ENCODE results near the gene GTPBP6.

The GTPBP6 gene

GRCh38 chrX:318739-319578 is at the start of gene GTPBP6:
Gene GTPBP6, minus strand, starts transcription at chrX:318796. Its CDS starts 9 bp downstream, at chrX:318787.
- Histone ChIP-seq H3K4me2 (ENCODE audit: low read depth, low read length, poor library complexity, severe bottlenecking) (peak within 1 kb of the TSS; percentile 66), H3K9ac (ENCODE audit: low read length) (peak within 1 kb of the TSS; percentile 91), H3K9me3 (ENCODE audit: insufficient read depth, low read length) (no peaks in the 10 kb centered on the region), H3K4me3 (ENCODE audit: insufficient read depth, low read length, poor library complexity, severe bottlenecking) (peak within 1 kb of the TSS; percentile 67), H3K27ac (ENCODE audit: low read depth, low read length) (peak within 1 kb of the TSS; percentile 77), H3K27me3 (ENCODE audit: low read length) (no peaks in the 10 kb centered on the region), H4K20me1 (ENCODE audit: low read depth, low read length) (no peaks in the 10 kb centered on the region), H2AFZ (ENCODE audit: low read depth, low read length, severe bottlenecking) (peak within 1 kb of the TSS; percentile 59), H3K79me2 (ENCODE audit: insufficient read depth, low read length) (no peaks in the 10 kb centered on the region), H3K36me3 (ENCODE audit: low read length) (no peaks in the 10 kb centered on the region), H3F3A (ENCODE audit: insufficient read depth) (no peaks in the 10 kb centered on the region), H3K9me2 (replicated peaks; ENCODE audit: insufficient read depth, low read length) (no peaks in the 10 kb centered on the region)
- TF ChIP-seq CTCF (IDR thresholded peaks at IDR 0.05; ENCODE audit: insufficient read depth, low read length, poor library complexity, severe bottlenecking) (no peak), EZH2phosphoT487 (conservative IDR thresholded peaks at IDR 0.05; ENCODE audit: low read length) (no peak)

GRCh38 chrX:367866-368265 is 49.3 kb upstream of the GTPBP6 start:
- Histone ChIP-seq H3K4me3 (ENCODE audit: insufficient read depth, low read length, poor library complexity, severe bottlenecking) (no peak overlapping the region), H3K36me3 (ENCODE audit: low read length) (no peaks in the 10 kb centered on the region), H3F3A (ENCODE audit: insufficient read depth) (peaks cover 22% of the 10 kb centered on the region), H3K27ac (ENCODE audit: low read depth, low read length) (peak overlapping the region; percentile 61), H3K9me3 (ENCODE audit: insufficient read depth, low read length) (no peaks in the 10 kb centered on the region), H2AFZ (ENCODE audit: low read depth, low read length, severe bottlenecking) (no peak overlapping the region), H4K20me1 (ENCODE audit: low read depth, low read length) (no peaks in the 10 kb centered on the region), H3K9me2 (replicated peaks; ENCODE audit: insufficient read depth, low read length) (no peaks in the 10 kb centered on the region), H3K79me2 (ENCODE audit: insufficient read depth, low read length) (no peaks in the 10 kb centered on the region), H3K27me3 (ENCODE audit: low read length) (no peaks in the 10 kb centered on the region), H3K4me2 (ENCODE audit: low read depth, low read length, poor library complexity, severe bottlenecking) (no peak overlapping the region), H3K9ac (ENCODE audit: low read length) (no peak overlapping the region)
- no peak for TF ChIP-seq CTCF (IDR thresholded peaks at IDR 0.05; ENCODE audit: insufficient read depth, low read length, poor library complexity, severe bottlenecking)
- TF ChIP-seq EZH2phosphoT487 (conservative IDR thresholded peaks at IDR 0.05; ENCODE audit: low read length), result no peak

GRCh38 chrX:367349-367748 is 48.8 kb upstream of the GTPBP6 start:
- Histone ChIP-seq H3K9me2 (replicated peaks; ENCODE audit: insufficient read depth, low read length) (no peaks in the 10 kb centered on the region), H3F3A (ENCODE audit: insufficient read depth) (peaks cover 22% of the 10 kb centered on the region), H3K79me2 (ENCODE audit: insufficient read depth, low read length) (no peaks in the 10 kb centered on the region), H3K9ac (ENCODE audit: low read length) (no peak overlapping the region), H3K4me3 (ENCODE audit: insufficient read depth, low read length, poor library complexity, severe bottlenecking) (no peak overlapping the region), H3K36me3 (ENCODE audit: low read length) (no peaks in the 10 kb centered on the region), H4K20me1 (ENCODE audit: low read depth, low read length) (no peaks in the 10 kb centered on the region), H3K4me2 (ENCODE audit: low read depth, low read length, poor library complexity, severe bottlenecking) (no peak overlapping the region), H3K27me3 (ENCODE audit: low read length) (no peaks in the 10 kb centered on the region), H3K27ac (ENCODE audit: low read depth, low read length) (peak overlapping the region; percentile 61), H2AFZ (ENCODE audit: low read depth, low read length, severe bottlenecking) (no peak overlapping the region), H3K9me3 (ENCODE audit: insufficient read depth, low read length) (no peaks in the 10 kb centered on the region)
- no peak for TF ChIP-seq EZH2phosphoT487 (conservative IDR thresholded peaks at IDR 0.05; ENCODE audit: low read length)

Measured in SU-DHL-6 (cell line).